Endothelial cell of umbilical vein (primary cell): Measurements from ENCODE around the gene GHITM. TPM values are rescaled to one million over a fixed set of nuclear protein-coding genes. Genes with fewer than 3 reads are reported as not detected.

Experiments used
- BruUV-seq: library from RNA; stranded (reverse); fragments of 400-500 nt; replicated peaks from 2 replicates; lab custom pipeline; 2021; lab: Mats Ljungman, UMichigan
- CTCF ChIA-PET: fragments of 300-600, 350-600 bp; sonication (Branson Sonifier 250); formaldehyde crosslinking; loops from one replicate; lab custom pipeline; 2021; ENCODE audit warnings: antibody characterized with exemption, inconsistent platforms; lab: Charles Lee
- POLR2A ChIA-PET: fragments of 300-600, 350-600 bp; sonication (Branson Sonifier 250); formaldehyde crosslinking; loops from one replicate; lab custom pipeline; 2021; ENCODE audit warnings: antibody characterized with exemption, inconsistent platforms; lab: Charles Lee
- DNase-seq: peaks from one replicate; pipeline ENCODE4 v3.0.0-alpha.2; 2011; ENCODE audit warnings: low read depth, low spot score
- FAIRE-seq: peaks from 2 replicates; lab custom pipeline; 2011; peaks lifted over from hg19 to GRCh38; lab: Jason Lieb, UNC
- H2AFZ ChIP-seq: 2 replicates; pipeline ENCODE4 v1.6.0; 2012; ENCODE audit warnings: low read depth, low read length, control low read depth, inconsistent platforms
- H3K27ac ChIP-seq: 2 replicates; pipeline ENCODE4 v1.5.1; 2011; ENCODE audit warnings: low read depth, mild to moderate bottlenecking, control low read depth, low read length, moderate library complexity; ENCODE audit not compliant: insufficient read depth
- H3K27me3 ChIP-seq, 2 experiments: 2 replicates each; pipeline versions ENCODE4 v1.6.0 to v1.6.1; 2011; ENCODE audit warnings: low read length in 2 of 2, mixed read lengths in 1 of 2; ENCODE audit not compliant: control insufficient read depth in 2 of 2, insufficient read depth in 2 of 2
- H3K36me3 ChIP-seq, 2 experiments: 2 replicates in 1 of 2; 3 replicates in 1 of 2; pipeline ENCODE4 v1.5.1; 2011; ENCODE audit warnings: low read length in 2 of 2, mild to moderate bottlenecking in 1 of 2, moderate library complexity in 1 of 2; ENCODE audit not compliant: control insufficient read depth in 2 of 2, insufficient read depth in 2 of 2; ENCODE audit errors: extremely low read depth in 1 of 2
- H3K4me1 ChIP-seq: 3 replicates; pipeline ENCODE4 v1.5.1; 2011; ENCODE audit warnings: mild to moderate bottlenecking, low read length; ENCODE audit not compliant: control insufficient read depth, insufficient read depth; ENCODE audit errors: extremely low read depth
- H3K4me2 ChIP-seq: 2 replicates; pipeline ENCODE4 v1.6.1; 2011; ENCODE audit warnings: low read length, control low read depth, mixed read lengths; ENCODE audit not compliant: insufficient read depth
- H3K4me3 ChIP-seq, 3 experiments: fragments of 200-600 bp in 1 of 3; sonication (generic), shearing (Covaris generic) in 1 of 3; replicated peaks in 1 of 3; 2 replicates each; pipeline ENCODE4 v1.5.1; 2011 to 2016; ENCODE audit warnings: control low read depth in 3 of 3, low read length in 3 of 3, mild to moderate bottlenecking in 2 of 3, inconsistent platforms in 1 of 3, low read depth in 1 of 3, moderate library complexity in 1 of 3; ENCODE audit not compliant: insufficient read depth in 1 of 3
- H3K79me2 ChIP-seq: 2 replicates; pipeline ENCODE4 v1.6.0; 2012; ENCODE audit warnings: low read length, inconsistent platforms; ENCODE audit not compliant: control insufficient read depth, insufficient read depth
- H3K9ac ChIP-seq: replicated peaks from 2 replicates; pipeline ENCODE3; 2011; ENCODE audit warnings: low read length, control low read depth; ENCODE audit not compliant: insufficient read depth; ENCODE audit errors: extremely low read depth
- H3K9me1 ChIP-seq: replicated peaks from 3 replicates; pipeline ENCODE4 v1.6.0; 2011; ENCODE audit warnings: mild to moderate bottlenecking, low read length; ENCODE audit not compliant: control insufficient read depth, insufficient read depth; ENCODE audit errors: extremely low read depth
- H3K9me3 ChIP-seq: replicated peaks from 2 replicates; pipeline ENCODE4 v1.5.1; 2012; ENCODE audit warnings: low read length, inconsistent platforms; ENCODE audit not compliant: control insufficient read depth, insufficient read depth
- H4K20me1 ChIP-seq: replicated peaks from 2 replicates; pipeline ENCODE3; 2011; ENCODE audit warnings: mild to moderate bottlenecking, low read length; ENCODE audit not compliant: control insufficient read depth, insufficient read depth; ENCODE audit errors: extremely low read depth
- FOS ChIP-seq: IDR thresholded peaks from 2 replicates; pipeline ENCODE4 v1.6.1; 2011; ENCODE audit warnings: mild to moderate bottlenecking, low read length, moderate library complexity, borderline replicate concordance; ENCODE audit not compliant: insufficient read depth
- GATA2 ChIP-seq: IDR thresholded peaks from 2 replicates; pipeline ENCODE4 v1.7.0; 2011; ENCODE audit warnings: low read depth, mild to moderate bottlenecking, moderate library complexity, mixed read lengths, low read length; ENCODE audit not compliant: insufficient read length, insufficient read depth
- JUN ChIP-seq: IDR thresholded peaks from 2 replicates; pipeline ENCODE4 v1.6.1; 2011; ENCODE audit warnings: borderline replicate concordance, low read depth; ENCODE audit not compliant: insufficient read length, insufficient read depth
- MYC ChIP-seq: IDR thresholded peaks from one replicate; pipeline ENCODE4 v1.6.1; 2011; ENCODE audit warnings: mild to moderate bottlenecking, low read depth, low read length
- POLR2AphosphoS5 ChIP-seq: IDR thresholded peaks from 2 replicates; pipeline ENCODE4 v1.6.1; 2012; ENCODE audit warnings: low read depth, mild to moderate bottlenecking, control low read depth, low read length, moderate library complexity; ENCODE audit not compliant: insufficient read depth
- dilution Hi-C: fragments of 300-500 bp; cut with MboI; formaldehyde crosslinking; loops from one replicate; pipeline ENCODE4 v1.15.0; 2019; ENCODE audit warnings: low sequenced_read_pairs; ENCODE audit not compliant: extremely low pct_ligation_motif_present
- intact Hi-C: fragments of 100-400 bp; cut with micrococcal nuclease; formaldehyde crosslinking; loops from one replicate; pipeline ENCODE4 v1.10.0; 2022
- polyA plus RNA-seq, 4 experiments: library from polyadenylated mRNA; depleted of rRNA in 3 of 4; stranded (reverse) in 3 of 4; unstranded in 1 of 4; fragments of >200 nt; gene quantifications; 2 replicates each; pipeline versions ENCODE4 v1.2.1 to v1.2.3, GENCODE V29; 2011 to 2012; ENCODE audit warnings: missing spikeins in 1 of 4
- total RNA-seq: library from RNA; stranded (reverse); gene quantifications from 2 replicates; pipeline ENCODE4 v1.2.3, GENCODE V29; 2021

Gene GHITM
- total and polyA plus RNA-seq, 2 donors (not counting 3 experiments of a cell fraction or from before 2014, with no cell fraction given) = 113 to 122 TPM

- no peak overlapping the region for H3K4me2 ChIP-seq
- intact Hi-C loops (no loop called here), dilution Hi-C loops (no loop called here)
- no peak overlapping the region for H3K27ac ChIP-seq
- no peaks in the 10 kb centered on the region for H3K36me3 ChIP-seq
- H3K4me3 ChIP-seq = no peak overlapping the region
- H3K9me3 ChIP-seq = no peaks in the 10 kb centered on the region
- no peak for TF ChIP-seq MYC
- TF ChIP-seq FOS = no peak
- TF ChIP-seq JUN = no peak
- no peak for TF ChIP-seq GATA2
- TF ChIP-seq POLR2AphosphoS5 = no peak
- no peaks in the 10 kb centered on the region for H4K20me1 ChIP-seq
- ChIA-PET POLR2A (no interaction called here), CTCF (no interaction called here)
- no peak overlapping the region for H3K9ac ChIP-seq
- H3K4me1 ChIP-seq = no peaks in the 10 kb centered on the region
- H2AFZ ChIP-seq = no peak overlapping the region
- BruUV-seq = no TSS peak
- no peaks in the 10 kb centered on the region for H3K79me2 ChIP-seq
- H3K27me3 ChIP-seq = no peaks in the 10 kb centered on the region
- DNase-seq (no peak), FAIRE-seq (no peak)
- no peaks in the 10 kb centered on the region for H3K9me1 ChIP-seq
Measured at GRCh38 chr10:84202349-84202748, 63.0 kb downstream of the GHITM start.

Other genes starting within 250 kb of the GHITM start
- gene GPR15LG, start 34.3 kb downstream of the GHITM start, total RNA-seq = not detected in 2 replicates
- not detected in 2 replicates for gene GPR15LG, start 34.3 kb downstream of the GHITM start, polyA plus RNA-seq
- gene CDHR1, start 55.0 kb downstream of the GHITM start, total RNA-seq = 0.14 and 0.53 TPM in 2 replicates
- 0.11 and 0.13 TPM in 2 replicates for gene CDHR1, start 55.0 kb downstream of the GHITM start, polyA plus RNA-seq
- gene LRIT2, start 86.0 kb downstream of the GHITM start, total RNA-seq = not detected in 2 replicates
- gene LRIT2, start 86.0 kb downstream of the GHITM start, polyA plus RNA-seq = not detected in 2 replicates
- gene LRIT1, start 102.0 kb downstream of the GHITM start, total RNA-seq = not detected in 2 replicates
- not detected in 2 replicates for gene LRIT1, start 102.0 kb downstream of the GHITM start, polyA plus RNA-seq
- not detected in 2 replicates for gene RGR, start 105.5 kb downstream of the GHITM start, total RNA-seq
- not detected in 2 replicates for gene RGR, start 105.5 kb downstream of the GHITM start, polyA plus RNA-seq
- gene CCSER2, start 189.1 kb downstream of the GHITM start, total RNA-seq = 49.3 and 50.8 TPM in 2 replicates
- 13.9 and 14.5 TPM in 2 replicates for gene CCSER2, start 189.1 kb downstream of the GHITM start, polyA plus RNA-seq